Esophagus muscularis mucosa (tissue), 4 donors: ENCODE data around the gene TAF3.

ENCODE experiments used
- CTCF ChIP-seq, 3 experiments: fragments of 200-600 bp in 2 of 3; fragments of 450-650 bp in 1 of 3; sonication (generic) in 2 of 3; IDR thresholded peaks; one replicate each; pipeline ENCODE4 v1.5.1; 2017 to 2019; ENCODE audit warnings: antibody characterized with exemption in 3 of 3, mild to moderate bottlenecking in 2 of 3, moderate library complexity in 1 of 3
- EP300 ChIP-seq: sonication (generic); formaldehyde crosslinking; IDR thresholded peaks from one replicate; pipeline ENCODE4 v1.6.1; 2017; ENCODE audit warnings: antibody characterized with exemption
- POLR2A ChIP-seq: fragments of 450-650 bp; IDR thresholded peaks from one replicate; pipeline ENCODE4 v1.6.1; 2017; ENCODE audit warnings: antibody characterized with exemption, moderate library complexity, mild to moderate bottlenecking, low read depth
- POLR2AphosphoS5 ChIP-seq, 2 donors: sonication (generic); formaldehyde crosslinking; IDR thresholded peaks; one replicate each; pipeline ENCODE4 v1.6.1; 2017; ENCODE audit warnings: antibody characterized with exemption in 2 of 2

- TF ChIP-seq CTCF (IDR thresholded peaks at IDR 0.05), result no peak
- no peak for TF ChIP-seq POLR2AphosphoS5 (IDR thresholded peaks at IDR 0.05)
- TF ChIP-seq EP300, result no peak
- no peak for TF ChIP-seq POLR2A
Measured at GRCh38 chr10:7890781-7891180, 72.5 kb downstream of the TAF3 start.
